HG02763 (cell line): Measurements from ENCODE around the gene P2RY6.

ENCODE experiments used
- ATAC-seq: cut with Tn5 transposase; IDR thresholded peaks from one replicate; pipeline ENCODE4 v1.9.1; 2021; ENCODE audit warnings: mild to moderate bottlenecking, moderate library complexity; ENCODE audit not compliant: unreplicated experiment

Gene P2RY6

DNA sequence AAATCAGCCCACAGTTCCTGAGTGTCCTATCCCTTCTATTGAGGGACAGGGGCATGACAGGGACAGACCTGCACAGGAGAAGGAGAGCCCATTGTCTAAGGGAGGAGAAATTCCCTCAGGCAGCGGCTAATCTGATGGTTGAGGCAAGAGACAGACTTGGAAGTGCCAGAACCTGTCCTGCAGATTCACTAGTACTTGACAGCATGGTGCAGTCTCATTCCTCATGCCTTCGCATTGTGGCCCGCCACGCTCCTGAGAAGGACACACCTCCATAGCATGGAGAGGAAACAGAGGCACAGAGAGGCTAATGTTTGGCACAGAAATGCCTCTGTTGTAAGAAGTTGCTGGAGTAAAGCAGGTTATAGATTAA lies 3.2 kb downstream of the P2RY6 start:
- no peak for ATAC-seq

DNA sequence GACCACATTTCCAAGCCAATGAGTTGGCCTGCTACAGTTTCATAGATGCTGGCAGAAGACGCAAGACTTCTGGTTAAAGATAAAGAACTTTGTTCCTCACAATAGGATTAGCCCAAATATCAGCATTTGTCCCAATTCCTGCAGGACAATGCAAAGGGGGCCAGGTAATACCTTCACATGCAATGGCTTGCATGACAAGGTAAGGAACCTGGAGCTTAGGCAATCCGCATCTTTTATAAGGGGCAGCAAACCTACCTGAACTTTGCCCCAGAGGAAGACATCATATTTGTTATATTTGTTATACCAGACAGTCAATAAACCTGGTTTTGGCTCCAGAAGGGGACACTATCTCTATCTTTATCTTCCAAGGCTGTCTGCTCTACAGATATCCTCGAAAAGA lies 5.3 kb downstream of the P2RY6 start:
- ATAC-seq: no peak

DNA sequence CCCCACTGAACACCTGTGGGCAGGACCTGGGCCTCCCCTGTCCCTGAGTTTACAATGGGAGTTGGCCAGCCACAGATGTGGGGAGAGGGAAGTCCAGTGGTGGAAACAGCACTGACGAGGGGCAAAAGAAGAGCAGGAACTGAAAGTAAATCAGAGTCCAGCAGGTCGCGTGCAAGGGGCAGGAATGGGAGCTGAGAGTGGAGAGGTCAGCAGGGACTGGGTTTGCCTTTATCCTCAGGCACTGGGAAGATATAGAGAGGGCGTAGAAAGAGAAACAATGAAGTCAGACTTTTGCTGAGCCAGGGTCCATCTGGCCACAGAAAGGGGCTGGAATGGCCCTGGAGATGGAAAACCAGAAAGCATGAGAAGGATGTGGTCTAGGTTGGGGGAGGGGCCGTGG lies 8.5 kb downstream of the P2RY6 start:
- no peak for ATAC-seq

DNA sequence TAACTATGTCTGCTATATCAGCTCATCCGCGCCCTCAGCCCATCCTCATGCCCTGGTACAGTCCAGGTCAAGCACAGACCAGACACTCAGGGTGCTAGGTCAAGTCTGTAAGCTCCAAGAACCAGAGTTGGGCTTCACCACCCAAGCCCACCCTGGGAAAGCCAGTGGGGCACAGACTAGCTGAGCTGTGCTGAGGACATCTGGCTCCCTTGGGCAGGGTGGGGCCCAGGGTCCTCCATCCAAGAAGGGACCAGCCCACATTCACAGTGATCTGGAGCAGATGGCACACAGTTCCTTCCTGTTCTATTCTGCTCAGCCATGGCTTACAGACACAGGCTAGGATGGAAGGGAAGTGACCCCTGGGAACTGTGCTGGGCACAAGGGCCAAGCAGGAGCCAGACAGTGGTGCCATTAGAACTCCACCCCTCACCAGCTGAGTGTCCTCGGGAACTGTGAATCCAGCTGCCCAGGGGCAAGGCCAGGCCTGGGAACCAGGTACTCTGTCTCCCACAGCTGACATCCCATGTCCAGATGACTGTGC lies 9.1 kb downstream of the P2RY6 start:
- no peak for ATAC-seq

DNA sequence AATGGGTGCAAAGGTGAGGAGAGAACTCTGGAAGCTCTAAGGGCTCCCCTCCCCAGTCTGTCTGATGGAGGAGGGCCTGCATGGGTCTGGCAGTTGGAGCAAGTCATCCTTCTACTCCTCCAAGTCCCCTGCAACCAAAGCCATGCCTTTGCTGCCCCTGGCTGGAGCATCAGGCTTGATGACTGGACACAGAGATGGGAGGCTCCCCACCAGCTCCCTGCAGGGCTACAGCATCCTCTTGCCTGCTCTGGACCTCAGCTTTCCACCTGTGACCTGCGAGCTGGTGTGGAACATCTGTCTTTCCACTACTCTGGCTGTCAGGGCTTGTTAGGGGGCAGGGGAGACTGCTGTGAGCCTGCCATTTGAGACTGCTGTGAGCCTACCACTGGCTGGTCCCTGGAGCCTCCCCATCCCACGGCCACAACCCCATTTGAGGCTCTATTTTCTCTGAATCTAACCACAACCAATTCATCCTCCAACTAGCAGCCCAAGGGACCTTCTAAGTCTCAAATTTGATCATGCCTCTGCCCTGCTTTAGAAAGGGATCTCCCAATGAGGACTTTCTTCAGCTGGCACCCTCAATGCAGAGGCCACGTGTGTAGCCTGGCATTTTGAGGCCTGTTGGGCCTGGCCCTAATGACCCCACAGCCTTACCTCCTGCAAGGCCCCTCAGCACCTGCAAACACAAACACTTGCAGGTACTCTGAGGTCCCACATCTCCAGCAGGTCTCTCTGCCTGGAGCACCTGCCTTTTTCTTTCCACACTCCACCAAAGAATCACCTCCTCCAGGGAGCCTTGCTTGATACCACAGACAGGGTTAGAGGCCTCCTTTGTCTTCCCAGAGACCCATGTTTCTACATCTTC lies 9.9 kb downstream of the P2RY6 start:
- no peak for ATAC-seq

DNA sequence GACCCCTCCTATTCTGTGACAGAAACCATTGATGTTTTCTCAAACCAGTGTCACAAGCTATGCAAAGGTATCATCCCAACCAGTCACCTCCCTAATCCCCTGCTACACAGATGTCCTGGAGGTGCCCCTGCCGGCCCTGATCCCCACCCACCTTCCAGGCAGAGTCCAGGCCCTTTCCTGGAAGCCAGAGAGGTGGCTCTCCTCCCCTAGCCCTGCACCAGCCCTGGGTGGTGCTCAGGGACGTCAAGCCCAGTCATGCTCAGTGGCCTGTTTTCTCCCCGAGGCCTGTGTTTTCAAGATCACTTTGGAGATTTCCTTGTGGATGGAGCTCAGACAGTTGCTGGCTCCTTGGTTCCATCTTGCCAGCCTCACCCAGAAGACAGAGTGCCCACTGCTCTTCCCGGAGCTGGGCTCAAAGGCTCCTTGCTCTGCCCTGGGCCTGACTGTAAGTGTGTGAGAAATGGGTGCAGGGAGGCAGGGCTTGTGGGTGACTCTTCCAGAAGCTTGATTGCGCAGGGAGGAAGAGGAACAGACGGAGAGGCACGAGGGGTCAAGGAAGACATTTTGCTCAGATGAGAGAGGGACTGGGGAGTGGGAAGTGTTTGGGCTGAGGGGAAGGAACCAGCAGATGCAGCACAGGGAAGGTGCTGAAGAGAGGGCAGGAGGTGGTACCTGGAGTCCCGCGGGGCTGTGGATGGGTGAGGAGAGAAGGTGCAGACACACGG lies 11.3 kb downstream of the P2RY6 start:
- no peak for ATAC-seq

DNA sequence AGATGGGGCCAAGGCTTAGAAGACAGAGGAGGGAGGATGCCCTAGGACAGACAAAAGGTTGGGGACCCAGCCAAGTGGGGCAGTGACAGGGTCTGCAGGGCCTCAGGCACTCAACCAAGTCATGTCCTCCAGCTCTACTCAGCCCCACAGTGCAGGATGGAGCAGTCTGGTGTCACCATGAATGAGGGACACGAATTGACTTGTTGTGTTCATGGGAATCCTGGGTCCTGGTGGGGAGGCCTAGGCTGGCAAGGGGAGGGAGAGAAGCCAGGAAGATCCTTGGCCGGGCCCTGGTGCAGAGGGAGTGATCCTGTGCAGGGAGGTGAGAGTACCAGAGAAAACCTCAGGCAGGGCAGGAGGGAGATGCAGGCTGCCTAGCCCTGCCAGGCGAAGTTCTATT lies 12.0 kb downstream of the P2RY6 start:
- no peak for ATAC-seq

DNA sequence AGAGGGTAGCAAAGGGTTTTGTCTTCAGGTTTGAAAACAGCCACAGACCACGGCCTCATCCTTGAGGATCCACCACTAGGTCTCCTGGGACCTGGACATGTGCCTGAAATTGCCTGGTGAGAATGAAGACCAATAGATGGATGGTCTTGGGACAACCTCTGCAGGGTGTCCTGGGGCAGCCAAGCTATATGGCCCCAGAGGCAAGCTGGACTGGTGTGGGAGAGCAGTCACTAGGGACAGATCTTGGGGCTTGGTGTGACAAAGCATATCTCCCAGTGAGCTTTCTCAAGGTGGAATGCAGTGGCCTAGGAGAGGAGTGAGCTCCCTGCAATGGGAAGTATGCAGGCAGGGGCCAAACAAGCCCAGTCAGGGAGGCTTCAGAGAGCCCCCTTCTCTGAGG lies 13.6 kb downstream of the P2RY6 start:
- no peak for ATAC-seq

DNA sequence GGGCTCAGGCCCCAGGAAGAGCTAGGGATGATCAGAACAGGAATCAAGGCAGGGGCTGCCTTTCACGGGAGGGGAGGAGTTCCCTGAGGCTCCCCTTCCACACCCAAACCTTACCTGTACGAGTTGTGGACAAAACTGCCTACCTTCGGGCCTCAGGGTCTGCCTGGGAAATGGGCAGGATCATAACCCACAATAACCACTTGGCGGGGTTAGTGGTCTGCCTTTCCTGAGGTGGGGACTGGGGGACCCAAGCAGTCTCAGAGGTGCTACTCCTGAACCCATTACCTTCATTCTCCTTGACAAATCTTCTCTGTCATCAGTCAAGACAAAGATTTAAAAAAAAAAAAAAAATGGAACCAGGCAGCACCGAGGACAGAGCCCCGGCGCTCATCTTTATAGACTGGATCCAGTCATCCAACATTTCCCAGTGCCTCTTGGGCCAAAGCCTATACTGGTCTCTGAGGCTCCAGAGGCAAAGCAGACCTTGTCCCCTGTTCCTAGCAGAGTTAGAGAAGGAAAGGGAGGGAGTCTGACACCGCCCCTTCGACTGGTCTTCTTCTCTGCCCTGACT lies 14.2 kb downstream of the P2RY6 start:
- no peak for ATAC-seq

DNA sequence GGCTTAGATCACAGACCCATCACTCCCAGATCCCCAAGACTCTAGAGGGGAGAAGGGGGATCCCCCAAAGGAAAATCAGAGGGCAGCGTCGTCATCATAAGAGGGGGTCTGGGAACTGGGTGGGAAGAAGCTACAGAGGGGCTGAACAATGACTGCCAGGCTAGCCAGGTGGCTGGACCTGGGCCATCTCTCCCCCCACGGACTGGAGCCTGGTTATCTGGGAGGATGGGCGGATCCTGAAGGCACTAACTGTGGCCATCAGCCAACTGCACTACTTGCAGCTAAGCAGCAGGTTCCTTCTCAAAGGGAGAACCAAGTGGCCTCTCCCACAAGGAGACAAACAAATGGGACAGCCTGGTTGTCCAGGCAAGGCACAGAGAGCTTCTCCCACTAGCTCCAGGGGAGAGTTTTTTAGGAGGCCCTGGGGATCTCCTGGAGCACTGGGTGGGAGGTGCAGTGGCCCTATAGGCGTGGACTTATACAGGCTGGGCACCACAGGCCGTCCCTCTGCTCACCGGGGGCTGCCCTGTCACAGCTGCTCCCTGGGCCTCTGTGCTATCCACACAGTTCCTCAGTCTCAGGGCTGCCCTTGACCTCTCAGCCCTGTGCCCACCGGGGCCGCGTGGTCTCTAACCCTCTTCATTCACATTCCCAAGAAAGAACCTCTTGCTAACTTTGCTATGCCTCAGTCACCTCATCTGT lies 15.4 kb downstream of the P2RY6 start:
- ATAC-seq: no peak

DNA sequence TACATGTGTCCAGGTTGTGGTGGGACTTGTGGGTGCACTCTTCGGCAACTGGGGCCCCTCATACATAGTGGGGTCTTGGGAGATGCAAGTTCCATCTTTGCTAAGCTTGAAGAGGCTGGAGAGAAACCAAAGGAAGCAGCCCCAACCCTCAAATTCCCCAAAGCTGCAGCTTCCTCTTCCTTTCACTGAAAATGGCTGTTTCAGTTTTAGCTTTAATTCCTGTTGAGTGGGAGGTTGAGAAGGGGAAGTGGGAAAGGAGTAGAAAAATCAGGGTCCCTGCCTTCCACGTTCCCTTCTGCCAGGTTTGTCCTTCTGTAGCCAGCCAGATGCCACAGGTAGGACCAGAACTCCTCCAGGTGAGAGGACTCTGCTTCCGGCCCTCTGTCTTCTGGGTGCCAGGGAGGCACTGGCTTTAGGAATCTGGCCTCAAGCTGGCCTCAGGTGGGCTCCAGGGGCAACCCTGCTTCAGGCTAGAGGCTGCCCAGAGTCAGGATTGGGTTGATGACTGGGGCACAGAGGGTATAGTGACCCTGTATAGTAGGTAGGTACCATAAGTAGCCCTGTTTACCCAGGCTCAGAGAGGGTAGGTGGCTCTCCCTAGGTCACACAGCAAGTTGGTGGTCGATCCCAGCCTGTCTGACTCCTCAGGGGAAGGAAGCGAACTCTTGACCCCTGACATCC lies 16.2 kb downstream of the P2RY6 start:
- no peak for ATAC-seq

DNA sequence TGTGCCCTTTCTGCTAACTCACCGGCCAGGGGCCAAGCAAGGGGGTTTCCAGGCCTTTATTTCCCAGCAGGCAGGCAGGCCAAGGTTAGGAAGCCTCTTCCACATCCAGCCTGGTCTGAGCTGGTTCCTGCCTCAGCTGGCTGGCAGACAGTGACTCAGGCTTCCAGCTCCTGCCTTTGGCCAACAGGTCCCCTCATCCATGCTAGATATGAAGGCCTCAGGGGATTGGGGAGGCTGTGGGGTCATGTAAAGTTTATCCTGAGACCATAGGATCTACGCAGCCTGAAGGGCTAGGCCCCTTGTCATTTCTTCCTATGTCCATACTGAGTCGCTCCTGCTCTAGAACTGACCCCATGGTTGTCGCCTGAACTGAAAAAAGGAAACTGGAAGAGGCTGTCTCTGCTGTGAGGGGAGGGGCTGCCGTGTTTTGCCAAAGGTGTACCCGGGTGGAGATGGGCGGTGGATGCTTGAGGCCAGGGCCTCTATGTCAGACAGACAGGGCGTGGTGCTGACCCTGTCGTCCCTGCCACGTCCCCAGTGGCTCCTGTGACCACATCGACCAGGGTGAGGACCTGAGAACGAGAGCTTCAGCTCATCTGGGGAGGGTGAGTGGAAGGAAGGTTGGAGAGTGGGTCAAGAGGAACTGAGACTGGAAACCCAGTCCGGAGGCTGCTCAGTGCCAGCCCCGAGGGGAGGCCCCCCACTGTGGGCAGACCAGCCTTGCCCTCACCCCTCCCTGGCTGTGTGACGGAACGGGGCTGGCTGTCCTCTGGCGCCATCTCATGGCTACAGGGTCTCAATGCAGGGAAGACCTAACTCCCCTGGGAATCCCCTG lies 17.0 kb downstream of the P2RY6 start:
- peak; percentile 67 for ATAC-seq

DNA sequence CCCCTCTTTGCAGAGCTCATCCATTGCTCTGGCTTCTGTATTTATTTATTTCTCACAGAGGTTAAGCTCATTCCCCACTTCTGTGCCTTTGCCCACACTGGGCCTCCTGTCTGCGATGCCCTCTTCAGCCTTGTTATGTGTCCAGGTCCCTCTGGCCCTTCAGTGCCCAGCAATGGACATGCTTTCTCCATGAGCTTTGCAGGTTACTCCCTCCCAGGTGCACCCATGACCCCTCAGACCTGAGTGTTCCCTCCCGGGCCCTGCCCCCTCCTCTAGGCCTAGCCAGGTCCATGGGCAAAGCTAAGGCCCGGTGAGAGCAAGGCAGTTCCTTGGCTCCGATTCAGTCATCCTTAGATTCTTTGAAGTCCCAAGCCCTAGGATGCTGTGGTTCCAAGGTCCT lies 18.4 kb downstream of the P2RY6 start:
- no peak for ATAC-seq

DNA sequence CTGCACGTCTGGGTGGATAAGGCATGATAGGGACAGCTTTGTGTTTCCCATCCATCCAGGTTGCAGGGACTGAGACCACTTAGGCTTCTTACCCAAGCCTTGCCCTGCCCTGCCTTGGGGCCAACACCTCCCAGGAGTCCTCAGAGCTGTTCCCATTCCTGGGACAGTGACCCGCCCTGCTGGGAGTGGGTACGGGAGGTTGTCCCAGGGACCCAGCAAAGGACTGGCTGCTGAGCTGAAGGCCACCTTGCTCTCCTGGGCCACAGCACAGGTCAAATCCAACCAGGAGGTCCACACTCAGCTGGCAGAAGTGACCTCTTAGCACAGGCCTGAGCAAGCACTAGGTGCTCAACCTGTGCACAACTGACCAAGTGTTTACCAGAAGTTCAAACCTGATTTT lies 19.1 kb downstream of the P2RY6 start:
- ATAC-seq: no peak

DNA sequence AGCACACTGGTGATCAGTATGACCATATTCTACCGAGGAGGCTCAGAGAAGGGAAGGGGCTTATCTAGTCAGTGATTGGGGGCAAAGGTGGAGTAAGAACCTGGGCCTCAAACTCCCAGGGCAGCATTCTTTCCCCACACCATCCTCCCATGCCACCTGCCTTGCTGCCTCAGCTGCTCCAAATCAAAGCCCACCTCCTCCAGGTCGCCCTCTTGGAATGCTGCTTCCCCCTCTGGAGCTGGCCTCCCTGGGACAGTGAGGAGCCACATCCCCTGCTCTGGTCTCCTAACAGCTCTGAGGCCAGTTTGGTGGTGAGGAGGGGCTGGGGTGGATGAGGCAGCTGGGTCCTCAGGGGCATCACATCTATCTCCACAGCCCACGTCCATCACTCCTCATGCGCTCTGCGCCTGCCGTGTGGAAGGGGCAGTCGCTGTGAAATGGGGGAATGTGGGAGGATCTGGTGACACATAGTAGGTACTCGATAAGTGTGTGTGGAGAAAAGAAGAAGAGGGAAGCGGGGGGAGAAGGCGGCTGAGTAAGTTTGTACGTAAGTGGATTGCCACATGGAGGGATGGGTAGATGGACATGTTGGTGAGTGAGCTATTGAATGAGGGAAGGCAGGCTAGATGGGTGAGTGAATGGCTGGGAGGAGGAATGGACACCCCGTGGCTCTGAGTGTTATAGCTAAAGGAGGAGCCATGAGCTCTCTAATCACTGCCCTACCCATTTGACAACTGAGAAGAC lies 19.8 kb downstream of the P2RY6 start:
- no peak for ATAC-seq

DNA sequence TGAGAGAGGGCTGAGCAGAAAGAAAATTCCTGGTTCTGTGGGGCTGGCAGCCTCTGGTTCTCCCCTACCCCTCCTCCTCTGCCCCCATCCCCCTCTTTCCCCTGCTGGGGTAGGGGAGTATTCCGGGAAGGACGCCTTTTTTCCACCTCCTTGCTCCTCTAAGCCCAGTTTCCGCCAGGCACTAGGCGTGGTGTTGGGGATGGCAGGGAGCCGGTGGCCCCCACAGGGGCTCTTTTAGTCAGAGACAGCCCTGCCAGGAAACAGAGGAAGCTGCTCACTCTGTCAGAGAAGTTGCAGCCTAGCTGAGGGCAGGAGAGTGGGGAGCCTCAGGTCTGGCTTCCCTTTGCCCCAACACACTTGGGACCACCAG lies 20.4 kb downstream of the P2RY6 start:
- ATAC-seq: no peak

DNA sequence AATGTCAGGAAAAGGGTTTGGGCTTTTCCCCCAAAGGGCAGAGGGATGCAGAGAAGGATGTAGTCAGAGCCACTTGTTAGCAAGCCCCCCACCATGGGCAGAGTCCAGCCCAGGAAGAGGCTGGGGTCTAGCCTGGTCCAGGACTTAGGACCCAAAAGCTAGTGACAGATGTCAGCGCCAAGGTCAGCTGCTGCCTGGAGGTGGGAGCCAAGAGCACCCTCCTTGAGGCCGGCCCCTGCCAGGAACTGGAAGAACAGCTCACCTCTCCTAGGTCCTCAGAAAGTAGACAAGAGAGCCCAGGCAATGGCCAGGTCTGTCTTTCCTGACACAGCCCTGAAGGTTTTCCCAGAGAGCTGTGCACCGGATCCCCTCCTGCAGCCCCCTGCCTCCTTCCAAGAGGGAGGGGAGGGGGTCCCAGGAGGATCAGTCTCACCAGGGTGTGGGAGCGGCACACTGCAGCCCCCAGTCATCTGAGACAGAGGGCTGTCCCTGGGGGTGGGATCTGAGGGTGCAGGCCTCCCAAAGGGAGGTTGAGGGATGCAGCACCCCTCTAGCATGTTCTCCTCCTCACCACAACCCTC lies 21.3 kb downstream of the P2RY6 start:
- no peak for ATAC-seq

DNA sequence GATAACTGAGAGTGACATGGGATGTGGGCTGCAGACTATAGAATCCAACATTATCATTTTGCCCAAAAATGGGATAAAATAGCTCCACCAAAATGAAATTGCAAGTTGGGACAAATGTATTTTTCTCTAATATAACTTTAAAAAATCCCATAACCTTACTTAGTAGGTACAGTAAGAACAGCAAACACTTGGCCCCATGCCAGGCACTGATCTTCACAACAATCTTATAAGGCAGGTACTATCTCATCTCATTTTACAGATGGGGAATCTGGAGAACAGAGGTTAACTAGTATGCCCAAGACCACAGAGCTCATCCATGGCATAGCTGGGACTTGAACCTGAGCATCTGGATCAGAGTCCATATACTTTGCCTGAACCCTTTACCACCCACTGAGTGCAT lies 22.5 kb downstream of the P2RY6 start:
- ATAC-seq: no peak
